Naive B cell (primary cell): ENCODE measurements around the gene GGA1. TPM values are rescaled to one million over a fixed set of nuclear protein-coding genes. Genes with fewer than 3 reads are reported as not detected.

Experiments used
- ATAC-seq, 2 donors: fragments of 150-1000 bp; cut with Tn5 transposase; 2 replicates each; pipeline ENCODE4 v1.10.0; 2021; ENCODE audit warnings: low read depth in 2 of 2, mild to moderate bottlenecking in 2 of 2, moderate library complexity in 2 of 2
- DNase-seq: peaks from one replicate; pipeline ENCODE4 v3.0.0; 2022
- H3K27ac Mint-ChIP-seq, 6 donors: one replicate each; pipeline ENCODE4 v1.8.0; 2020 to 2022; ENCODE audit warnings: mild to moderate bottlenecking in 6 of 6, mixed read lengths in 6 of 6, moderate library complexity in 5 of 6, inconsistent platforms in 2 of 6
- H3K27me3 Mint-ChIP-seq, 3 donors: one replicate each; pipeline ENCODE4 v1.8.0; 2021 to 2022; ENCODE audit warnings: mixed read lengths in 3 of 3, mild to moderate bottlenecking in 1 of 3
- H3K36me3 Mint-ChIP-seq, 2 donors: one replicate each; pipeline ENCODE4 v1.8.0; 2020 to 2022; ENCODE audit warnings: mixed read lengths in 2 of 2, inconsistent platforms in 1 of 2, mild to moderate bottlenecking in 1 of 2
- H3K4me1 Mint-ChIP-seq, 3 donors: one replicate each; pipeline ENCODE4 v1.8.0; 2020 to 2022; ENCODE audit warnings: mixed read lengths in 3 of 3, inconsistent platforms in 1 of 3, mild to moderate bottlenecking in 1 of 3, moderate library complexity in 1 of 3
- H3K4me3 Mint-ChIP-seq, 8 donors: one replicate each; pipeline ENCODE4 v1.8.0; 2020 to 2022; ENCODE audit warnings: mild to moderate bottlenecking in 8 of 8, mixed read lengths in 8 of 8, moderate library complexity in 8 of 8, inconsistent platforms in 2 of 8
- H3K9me3 Mint-ChIP-seq, 7 donors: one replicate each; pipeline ENCODE4 v1.8.0; 2020 to 2022; ENCODE audit warnings: mixed read lengths in 7 of 7, mild to moderate bottlenecking in 5 of 7, inconsistent platforms in 2 of 7, moderate library complexity in 1 of 7
- polyA plus RNA-seq, 6 donors: library from polyadenylated mRNA; unstranded; fragments of 300-500 nt; fragmentation: Illumina TruSeq; gene quantifications; one replicate each; pipeline ENCODE4 v1.2.3, GENCODE V29; 2021; ENCODE audit warnings: low read depth in 6 of 6

Gene GGA1
- polyA plus RNA-seq, 6 donors from 2014 or later: 15.5 to 28.9 (median 24.2) TPM

- DNase-seq (peak; percentile 65), ATAC-seq (peak in 1 of 2 donors; percentile 10)
- peak overlapping the region in 4 of 6 donors; percentile 43 to 70 (median 52) for H3K27ac Mint-ChIP-seq
- no peaks in the 10 kb centered on the region for H3K36me3 Mint-ChIP-seq
- no peaks in the 10 kb centered on the region for H3K27me3 Mint-ChIP-seq
- H3K4me1 Mint-ChIP-seq: peaks cover 24 to 33% (median 27%) of the 10 kb centered on the region in 3 donors
- H3K9me3 Mint-ChIP-seq: no peaks in the 10 kb centered on the region
- H3K4me3 Mint-ChIP-seq: peak overlapping the region in 3 of 8 donors; percentile 16 to 68 (median 35)
Observed at GRCh38 chr22:37681556-37682049, 73.0 kb downstream of the GGA1 start.

Other genes starting within 250 kb of the GGA1 start
- gene ELFN2, start 181.4 kb upstream of the GGA1 start, polyA plus RNA-seq: not detected
- 100 to 1,000 TPM; 145 to 298 (median 186) TPM for gene MFNG, start 122.5 kb upstream of the GGA1 start, polyA plus RNA-seq
- not detected for gene CARD10, start 89.4 kb upstream of the GGA1 start, polyA plus RNA-seq
- under 1 TPM in 5 of 6 donors, not detected in 1; 0.22 to 0.82 (median 0.26) TPM for gene CDC42EP1, start 48.4 kb upstream of the GGA1 start, polyA plus RNA-seq
- 1 to 10 TPM in 1 of 6 donors, under 1 TPM in 3, not detected in 2; 0.60 to 2.6 (median 0.66) TPM for gene LGALS2, start 28.7 kb upstream of the GGA1 start, polyA plus RNA-seq
- 1 to 10 TPM; 2.7 to 8.0 (median 3.2) TPM for gene SH3BP1, start 30.8 kb downstream of the GGA1 start, polyA plus RNA-seq
- gene PDXP, start 49.9 kb downstream of the GGA1 start, polyA plus RNA-seq: 10 to 100 TPM in 1 of 6 donors, 1 to 10 TPM in 5; 4.0 to 14.3 (median 7.6) TPM
- 10 to 100 TPM in 4 of 6 donors, 1 to 10 TPM in 2; 4.1 to 35.3 (median 12.8) TPM for gene LGALS1, start 66.8 kb downstream of the GGA1 start, polyA plus RNA-seq
- gene NOL12, start 77.5 kb downstream of the GGA1 start, polyA plus RNA-seq: 10 to 100 TPM; 35.7 to 60.6 (median 40.2) TPM
- 10 to 100 TPM; 13.7 to 19.5 (median 16.2) TPM for gene TRIOBP, start 88.2 kb downstream of the GGA1 start, polyA plus RNA-seq
- not detected for gene GCAT, start 199.1 kb downstream of the GGA1 start, polyA plus RNA-seq
- not detected for gene GALR3, start 214.5 kb downstream of the GGA1 start, polyA plus RNA-seq
- gene ANKRD54, start 235.5 kb downstream of the GGA1 start, polyA plus RNA-seq: 10 to 100 TPM in 4 of 6 donors, 1 to 10 TPM in 2; 2.6 to 19.3 (median 14.4) TPM
- 100 to 1,000 TPM; 260 to 316 (median 300) TPM for gene EIF3L, start 240.6 kb downstream of the GGA1 start, polyA plus RNA-seq